GM18517 (cell line): ENCODE data around the gene GLDC.
A peak's percentile ranks its signal among the peaks of the same experiment; 100 is the strongest.
"Not testable (repeated sequence)": the region's sequence is repeated elsewhere in the genome, so short reads cannot be mapped to it uniquely, and the experiment has no call there.

Experiments
- ATAC-seq: cut with Tn5 transposase; IDR thresholded peaks from one replicate; pipeline ENCODE4 v1.9.1; 2021; ENCODE audit warnings: mild to moderate bottlenecking, moderate library complexity; ENCODE audit not compliant: unreplicated experiment

The GLDC gene

GRCh38 chr9:6575324-6576034, 70.0 kb downstream of the GLDC start:
- ATAC-seq, result peak; percentile 79

GRCh38 chr9:6567140-6567591, 78.4 kb downstream of the GLDC start:
- ATAC-seq, result no peak

GRCh38 chr9:6566409-6567139, 79.0 kb downstream of the GLDC start:
- peak; percentile 49 for ATAC-seq

- no peak for ATAC-seq
Observed at GRCh38 chr9:6565312-6565711, 80.2 kb downstream of the GLDC start.

- ATAC-seq, result no peak
Observed at GRCh38 chr9:6564868-6565267, 80.7 kb downstream of the GLDC start.

GRCh38 chr9:6564360-6564759, 81.2 kb downstream of the GLDC start:
- no peak for ATAC-seq

- no peak for ATAC-seq
Observed at GRCh38 chr9:6562871-6563430, 82.6 kb downstream of the GLDC start.

- ATAC-seq, result no peak
Observed at GRCh38 chr9:6562201-6562600, 83.3 kb downstream of the GLDC start.

GRCh38 chr9:6557883-6558616, 87.5 kb downstream of the GLDC start:
- ATAC-seq, result no peak

- ATAC-seq, result no peak
Observed at GRCh38 chr9:6553866-6554265, 91.7 kb downstream of the GLDC start.

- ATAC-seq, result no peak
Observed at GRCh38 chr9:6552498-6553121, 92.9 kb downstream of the GLDC start.

- no peak for ATAC-seq
Observed at GRCh38 chr9:6552033-6552432, 93.5 kb downstream of the GLDC start.

- ATAC-seq, result no peak
Observed at GRCh38 chr9:6551136-6551535, 94.4 kb downstream of the GLDC start.

- no peak for ATAC-seq
Observed at GRCh38 chr9:6549106-6549800, 96.3 kb downstream of the GLDC start.

GRCh38 chr9:6545017-6545691, 100.4 kb downstream of the GLDC start:
- ATAC-seq, result no peak

- no peak for ATAC-seq
Observed at GRCh38 chr9:6543204-6543603, 102.3 kb downstream of the GLDC start.

- ATAC-seq, result not testable (repeated sequence)
Observed at GRCh38 chr9:6542617-6543016, 102.9 kb downstream of the GLDC start.

- ATAC-seq, result no peak
Observed at GRCh38 chr9:6538666-6539071, 106.9 kb downstream of the GLDC start.

- no peak for ATAC-seq
Observed at GRCh38 chr9:6535594-6535993, 109.9 kb downstream of the GLDC start.
